Measurements from ENCODE around the gene KCNB1. TPM values are rescaled to one million over a fixed set of nuclear protein-coding genes. Genes with fewer than 3 reads are reported as not detected.
"Not testable (repeated sequence)": the region's sequence is repeated elsewhere in the genome, so short reads cannot be mapped to it uniquely, and the experiment has no call there.

KCNB1 gene
- total RNA-seq, 1 donor from 2014 or later = 2.0 TPM

DNA sequence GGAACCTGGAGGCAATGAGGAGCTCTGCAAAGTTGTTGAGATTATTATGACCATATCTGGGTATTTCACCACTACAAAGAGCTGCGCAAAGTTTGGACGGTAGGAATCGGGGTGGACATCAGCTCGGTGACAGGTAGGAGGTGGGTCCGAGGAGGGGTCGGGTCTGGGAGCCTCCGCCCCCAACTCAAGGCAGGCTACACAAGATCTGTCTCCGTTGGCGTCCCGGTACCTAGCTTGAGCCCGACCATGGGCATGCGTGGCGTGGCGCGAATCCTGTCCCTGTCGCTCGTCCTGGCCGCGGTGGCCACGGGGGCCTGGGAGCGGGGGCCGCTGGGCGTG lies 164.4 kb downstream of the KCNB1 start:
- TF ChIP-seq POLR2AphosphoS5 (IDR thresholded peaks at IDR 0.05; ENCODE audit: insufficient read depth in 1 of 2, low read depth in 1 of 2) (no peak), POLR2A (IDR thresholded peaks at IDR 0.05) (no peak)
- TF ChIP-seq, protein P1, sequence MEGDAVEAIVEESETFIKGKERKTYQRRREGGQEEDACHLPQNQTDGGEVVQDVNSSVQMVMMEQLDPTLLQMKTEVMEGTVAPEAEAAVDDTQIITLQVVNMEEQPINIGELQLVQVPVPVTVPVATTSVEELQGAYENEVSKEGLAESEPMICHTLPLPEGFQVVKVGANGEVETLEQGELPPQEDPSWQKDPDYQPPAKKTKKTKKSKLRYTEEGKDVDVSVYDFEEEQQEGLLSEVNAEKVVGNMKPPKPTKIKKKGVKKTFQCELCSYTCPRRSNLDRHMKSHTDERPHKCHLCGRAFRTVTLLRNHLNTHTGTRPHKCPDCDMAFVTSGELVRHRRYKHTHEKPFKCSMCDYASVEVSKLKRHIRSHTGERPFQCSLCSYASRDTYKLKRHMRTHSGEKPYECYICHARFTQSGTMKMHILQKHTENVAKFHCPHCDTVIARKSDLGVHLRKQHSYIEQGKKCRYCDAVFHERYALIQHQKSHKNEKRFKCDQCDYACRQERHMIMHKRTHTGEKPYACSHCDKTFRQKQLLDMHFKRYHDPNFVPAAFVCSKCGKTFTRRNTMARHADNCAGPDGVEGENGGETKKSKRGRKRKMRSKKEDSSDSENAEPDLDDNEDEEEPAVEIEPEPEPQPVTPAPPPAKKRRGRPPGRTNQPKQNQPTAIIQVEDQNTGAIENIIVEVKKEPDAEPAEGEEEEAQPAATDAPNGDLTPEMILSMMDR (IDR thresholded peaks at IDR 0.05) = no peak
- Histone ChIP-seq H3K4me3 (peak overlapping the region in 1 of 2 donors; percentile 42), H3K4me1 (peaks cover 15% of the 10 kb centered on the region), H3K36me3 (no peaks in the 10 kb centered on the region), H3K27ac (no peak overlapping the region), H3K27me3 (peaks cover 4% of the 10 kb centered on the region), H3K9me3 (no peaks in the 10 kb centered on the region)
- DNase-seq (ENCODE audit: extremely low spot score in 2 of 2) = no peak
- intact Hi-C loops (cut with DNase I) = no loop called here

DNA sequence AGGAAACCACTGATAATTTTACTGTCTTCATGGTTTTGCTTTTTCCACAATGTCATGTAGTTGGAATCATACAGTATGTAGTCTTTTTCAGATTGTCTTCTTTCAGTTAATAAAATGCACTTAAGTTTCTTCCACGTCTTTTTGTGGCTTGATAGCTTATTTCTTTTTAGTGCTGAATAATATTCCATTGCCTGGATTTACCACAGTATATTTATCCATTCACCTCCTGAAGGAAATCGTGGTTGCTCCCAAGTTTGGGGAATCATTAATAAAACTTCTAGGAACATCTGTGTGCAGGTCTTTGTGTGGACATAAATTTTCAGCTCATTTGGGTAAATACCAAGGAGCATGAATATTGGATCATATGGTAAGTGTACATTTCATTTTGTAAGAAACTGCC lies 165.8 kb downstream of the KCNB1 start:
- no peaks in the 10 kb centered on the region for H3K36me3 ChIP-seq
- no peak for DNase-seq (ENCODE audit: extremely low spot score in 2 of 2)
- H3K27me3 ChIP-seq = peaks cover 4% of the 10 kb centered on the region
- intact Hi-C loops (cut with DNase I) = no loop called here
- H3K4me3 ChIP-seq = no peak overlapping the region
- no peak overlapping the region for H3K27ac ChIP-seq
- H3K4me1 ChIP-seq = peaks cover 15% of the 10 kb centered on the region
- H3K9me3 ChIP-seq = no peaks in the 10 kb centered on the region
- TF ChIP-seq, protein P1 (IDR thresholded peaks at IDR 0.05) = no peak
- TF ChIP-seq POLR2AphosphoS5 (IDR thresholded peaks at IDR 0.05; ENCODE audit: insufficient read depth in 1 of 2, low read depth in 1 of 2) (no peak), POLR2A (IDR thresholded peaks at IDR 0.05) (no peak)

DNA sequence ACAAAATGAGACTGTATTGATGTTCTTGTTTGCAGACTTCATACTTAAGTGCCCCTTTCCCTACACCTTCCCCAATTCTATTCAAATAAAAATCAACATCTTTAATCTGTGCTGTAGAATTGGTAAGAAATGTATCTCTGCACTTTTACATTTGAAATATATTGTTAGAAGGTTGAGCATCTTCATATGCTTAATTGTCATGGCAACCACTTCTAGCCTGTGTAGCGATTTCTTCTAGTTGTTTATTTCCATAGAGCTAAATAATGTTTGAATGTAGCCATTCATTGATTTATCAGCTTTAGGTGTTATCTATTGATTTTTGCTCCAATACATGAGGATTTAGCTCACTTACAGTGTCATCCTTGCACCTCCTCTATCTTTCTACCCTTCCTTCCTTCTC lies 166.9 kb downstream of the KCNB1 start:
- no peak for DNase-seq (ENCODE audit: extremely low spot score in 2 of 2)
- Histone ChIP-seq H3K9me3 (no peaks in the 10 kb centered on the region), H3K4me3 (no peak overlapping the region), H3K27ac (no peak overlapping the region), H3K27me3 (peaks cover 4% of the 10 kb centered on the region), H3K4me1 (peaks cover 15% of the 10 kb centered on the region), H3K36me3 (no peaks in the 10 kb centered on the region)
- intact Hi-C loops (cut with DNase I) = no loop called here
- no peak for TF ChIP-seq POLR2AphosphoS5 (IDR thresholded peaks at IDR 0.05; ENCODE audit: insufficient read depth in 1 of 2, low read depth in 1 of 2)
- TF ChIP-seq, protein P1 (IDR thresholded peaks at IDR 0.05) = no peak
- TF ChIP-seq POLR2A (IDR thresholded peaks at IDR 0.05) = no peak

DNA sequence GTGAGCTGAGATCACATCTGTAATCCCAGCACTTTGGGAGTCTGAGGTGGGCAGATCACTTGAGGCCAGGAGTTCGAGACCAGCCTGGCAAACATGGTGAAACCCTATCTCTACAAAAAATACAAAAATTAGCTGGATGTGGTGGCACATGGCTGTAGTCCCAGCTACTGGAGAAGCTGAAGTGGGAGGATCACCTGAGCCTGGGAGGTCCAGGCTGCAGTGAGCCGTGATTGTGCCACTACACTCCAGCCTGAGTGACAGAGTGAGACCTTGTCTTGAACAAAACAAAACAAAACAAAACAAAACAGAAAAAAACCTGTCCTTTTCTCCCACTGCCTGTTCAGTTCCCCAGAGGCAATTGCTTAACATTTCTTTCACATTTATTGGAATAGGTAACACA lies 168.4 kb downstream of the KCNB1 start:
- H3K4me3 ChIP-seq; H3K9me3 ChIP-seq; H3K27ac ChIP-seq; intact Hi-C loops (cut with DNase I); H3K4me1 ChIP-seq; DNase-seq (ENCODE audit: extremely low spot score in 2 of 2); H3K36me3 ChIP-seq; H3K27me3 ChIP-seq: not testable (repeated sequence)

Other genes starting within 250 kb of the KCNB1 start
- gene ZNFX1, start 204.6 kb downstream of the KCNB1 start, total RNA-seq = 27.5 TPM
- 51.1 TPM for gene PTGIS, start 85.5 kb upstream of the KCNB1 start, total RNA-seq
- 17.9 TPM for gene B4GALT5, start 231.2 kb upstream of the KCNB1 start, total RNA-seq